Breast epithelium (tissue), 4 donors: Measurements from ENCODE around the gene OR1G1. TPM values are rescaled to one million over a fixed set of nuclear protein-coding genes. Genes with fewer than 3 reads are reported as not detected.
"Not testable (repeated sequence)": the region's sequence is repeated elsewhere in the genome, so short reads cannot be mapped to it uniquely, and the experiment has no call there.

Source experiments
- DNase-seq, 2 donors: peaks; one replicate each; pipeline ENCODE4 v3.0.0-alpha.2; 2019; ENCODE audit warnings: low spot score in 2 of 2
- H3K27ac ChIP-seq, 2 donors: fragments of 200-600 bp; sonication (generic) in 1 of 2; one replicate each; pipeline ENCODE4 v1.5.1; 2016 to 2019; ENCODE audit warnings: mild to moderate bottlenecking in 1 of 2
- H3K27me3 ChIP-seq, 2 donors: fragments of 200-600 bp; sonication (generic) in 1 of 2; one replicate each; pipeline versions ENCODE4 v1.5.1 to v1.6.0; 2017 to 2019; ENCODE audit warnings: control low read depth in 1 of 2, mild to moderate bottlenecking in 1 of 2
- H3K36me3 ChIP-seq: fragments of 200-600 bp; one replicate; pipeline ENCODE4 v1.5.1; 2019
- H3K4me1 ChIP-seq, 2 donors: fragments of 200-600 bp; sonication (generic); one replicate each; pipeline ENCODE4 v1.5.1; 2016 to 2019; ENCODE audit warnings: control low read depth in 1 of 2
- H3K4me3 ChIP-seq, 3 donors: fragments of 200-600 bp; sonication (generic); 1 replicate in 2 of 3; 2 replicates in 1 of 3; pipeline ENCODE4 v1.5.1; 2016 to 2019; ENCODE audit warnings: mild to moderate bottlenecking in 3 of 3, moderate library complexity in 2 of 3
- H3K9me3 ChIP-seq, 2 donors: fragments of 200-600 bp; sonication (generic) in 1 of 2; one replicate each; pipeline ENCODE4 v1.5.1; 2016 to 2019; ENCODE audit warnings: control low read depth in 1 of 2
- POLR2A ChIP-seq: fragments of 450-650 bp; IDR thresholded peaks from one replicate; pipeline ENCODE4 v1.6.1; 2016; ENCODE audit warnings: antibody characterized with exemption, mild to moderate bottlenecking, moderate library complexity
- POLR2AphosphoS5 ChIP-seq, 3 donors: sonication (generic); formaldehyde crosslinking; IDR thresholded peaks; one replicate each; pipeline ENCODE4 v1.6.1; 2017; ENCODE audit warnings: antibody characterized with exemption in 3 of 3
- intact Hi-C: fragments of 100-400 bp; cut with DNase I; formaldehyde crosslinking; loops from one replicate; pipeline ENCODE4 v1.15.1; 2023; ENCODE audit warnings: low total_unique reads
- total RNA-seq, 3 donors: library from RNA; depleted of rRNA; stranded (reverse); fragments of >200 nt; gene quantifications; one replicate each; pipeline ENCODE4 v1.1.0, GENCODE V29; 2016
- TF ChIP-seq, protein P1 (sequence below), 3 donors: fragments of 450-650 bp; IDR thresholded peaks; one replicate each; pipeline ENCODE4 v1.5.1; 2016 to 2017; ENCODE audit warnings: antibody characterized with exemption in 3 of 3, mild to moderate bottlenecking in 3 of 3, moderate library complexity in 3 of 3

OR1G1 gene
- total RNA-seq: not detected

DNA sequence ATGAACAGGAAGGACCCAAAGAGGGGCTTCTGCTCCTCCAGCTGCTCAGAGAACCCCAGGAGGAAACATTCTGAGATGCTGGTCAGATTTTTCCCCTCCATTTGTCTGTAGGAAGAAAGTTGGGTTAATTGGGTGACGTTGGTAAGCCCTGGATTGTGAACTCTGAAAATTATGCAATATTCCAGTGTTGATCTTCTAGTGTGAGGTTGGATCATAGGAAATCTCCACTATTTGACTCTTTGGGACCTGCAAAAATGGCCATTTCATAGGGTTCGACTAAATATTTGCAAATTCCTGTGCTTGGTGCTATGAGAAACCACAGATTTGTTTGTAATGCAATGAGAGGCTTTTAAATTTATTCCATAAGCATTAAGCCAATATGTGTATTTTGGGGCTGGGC lies at the start of gene OR1G1:
Gene OR1G1, minus strand, starts transcription at position 101 of the 400 bp plus-strand sequence. Its CDS starts 0 bp downstream, at position 101.
- DNase-seq: no peak
- H3K4me1 ChIP-seq: no peaks in the 10 kb centered on the region
- intact Hi-C loops: no loop called here
- TF ChIP-seq, protein P1, sequence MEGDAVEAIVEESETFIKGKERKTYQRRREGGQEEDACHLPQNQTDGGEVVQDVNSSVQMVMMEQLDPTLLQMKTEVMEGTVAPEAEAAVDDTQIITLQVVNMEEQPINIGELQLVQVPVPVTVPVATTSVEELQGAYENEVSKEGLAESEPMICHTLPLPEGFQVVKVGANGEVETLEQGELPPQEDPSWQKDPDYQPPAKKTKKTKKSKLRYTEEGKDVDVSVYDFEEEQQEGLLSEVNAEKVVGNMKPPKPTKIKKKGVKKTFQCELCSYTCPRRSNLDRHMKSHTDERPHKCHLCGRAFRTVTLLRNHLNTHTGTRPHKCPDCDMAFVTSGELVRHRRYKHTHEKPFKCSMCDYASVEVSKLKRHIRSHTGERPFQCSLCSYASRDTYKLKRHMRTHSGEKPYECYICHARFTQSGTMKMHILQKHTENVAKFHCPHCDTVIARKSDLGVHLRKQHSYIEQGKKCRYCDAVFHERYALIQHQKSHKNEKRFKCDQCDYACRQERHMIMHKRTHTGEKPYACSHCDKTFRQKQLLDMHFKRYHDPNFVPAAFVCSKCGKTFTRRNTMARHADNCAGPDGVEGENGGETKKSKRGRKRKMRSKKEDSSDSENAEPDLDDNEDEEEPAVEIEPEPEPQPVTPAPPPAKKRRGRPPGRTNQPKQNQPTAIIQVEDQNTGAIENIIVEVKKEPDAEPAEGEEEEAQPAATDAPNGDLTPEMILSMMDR (IDR thresholded peaks at IDR 0.05): no peak
- TF ChIP-seq POLR2AphosphoS5 (IDR thresholded peaks at IDR 0.05) (no peak), POLR2A (no peak)
- H3K4me3 ChIP-seq: no peak within 1 kb of the TSS
- no peak within 1 kb of the TSS for H3K27ac ChIP-seq
- H3K27me3 ChIP-seq: peaks cover 0 to 12% of the 10 kb centered on the region in 2 donors
- H3K9me3 ChIP-seq: no peaks in the 10 kb centered on the region
- H3K36me3 ChIP-seq: no peaks in the 10 kb centered on the region

DNA sequence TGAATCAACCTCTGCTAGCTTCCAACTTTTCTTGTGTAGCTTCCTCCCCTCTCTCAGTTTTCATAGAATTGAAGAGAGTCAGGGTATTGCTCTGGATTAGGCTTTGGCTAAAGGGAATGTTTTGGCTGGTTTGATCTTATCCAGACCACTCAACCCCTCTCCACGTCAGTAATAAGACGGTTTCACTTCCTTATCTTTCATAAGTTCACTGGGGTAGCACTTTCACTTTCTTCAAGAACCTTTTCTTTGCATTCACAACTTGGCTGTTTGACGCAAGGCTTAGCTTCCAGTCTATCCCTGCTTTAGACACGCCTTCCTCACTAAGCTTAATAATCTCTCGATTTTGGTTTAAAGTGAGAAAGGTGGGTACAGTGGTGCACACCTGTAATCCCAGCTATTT lies 40.2 kb upstream of the OR1G1 start:
- intact Hi-C loops: no loop called here
- no peak for TF ChIP-seq POLR2AphosphoS5 (IDR thresholded peaks at IDR 0.05)
- TF ChIP-seq, protein P1 (IDR thresholded peaks at IDR 0.05): no peak
- no peaks in the 10 kb centered on the region for H3K27me3 ChIP-seq
- no peaks in the 10 kb centered on the region for H3K36me3 ChIP-seq
- H3K4me1 ChIP-seq: no peaks in the 10 kb centered on the region
- peaks cover 14 to 21% of the 10 kb centered on the region in 2 donors for H3K9me3 ChIP-seq
- no peak overlapping the region for H3K27ac ChIP-seq
- no peak for DNase-seq
- no peak overlapping the region for H3K4me3 ChIP-seq

DNA sequence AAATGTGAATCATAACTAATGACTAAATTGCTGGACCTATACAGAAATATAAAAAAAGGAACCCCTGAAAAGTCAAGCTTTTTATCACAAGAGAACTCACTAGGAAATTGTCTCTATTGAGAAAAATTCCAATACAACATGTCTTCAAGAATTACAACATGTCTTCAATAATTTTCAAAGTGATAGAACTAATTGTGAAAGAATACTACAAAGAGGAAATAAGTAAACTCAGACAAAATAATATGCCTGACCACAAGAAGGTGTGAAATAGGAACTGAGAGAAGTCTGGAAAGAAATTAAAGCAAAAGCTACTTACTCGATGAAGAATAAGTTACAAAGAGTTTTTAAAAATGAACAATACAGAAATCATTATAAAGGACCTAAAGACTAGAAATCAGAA lies 29.9 kb upstream of the OR1G1 start:
- H3K27ac ChIP-seq: no peak overlapping the region
- H3K9me3 ChIP-seq: peaks cover 0 to 10% of the 10 kb centered on the region in 2 donors
- peaks cover 0 to 9% of the 10 kb centered on the region in 2 donors for H3K27me3 ChIP-seq
- no peak for TF ChIP-seq POLR2AphosphoS5 (IDR thresholded peaks at IDR 0.05)
- TF ChIP-seq, protein P1 (IDR thresholded peaks at IDR 0.05): no peak
- no peak for TF ChIP-seq POLR2A
- intact Hi-C loops: no loop called here
- H3K4me3 ChIP-seq: no peak overlapping the region
- no peak for DNase-seq
- H3K4me1 ChIP-seq: no peaks in the 10 kb centered on the region
- no peaks in the 10 kb centered on the region for H3K36me3 ChIP-seq

DNA sequence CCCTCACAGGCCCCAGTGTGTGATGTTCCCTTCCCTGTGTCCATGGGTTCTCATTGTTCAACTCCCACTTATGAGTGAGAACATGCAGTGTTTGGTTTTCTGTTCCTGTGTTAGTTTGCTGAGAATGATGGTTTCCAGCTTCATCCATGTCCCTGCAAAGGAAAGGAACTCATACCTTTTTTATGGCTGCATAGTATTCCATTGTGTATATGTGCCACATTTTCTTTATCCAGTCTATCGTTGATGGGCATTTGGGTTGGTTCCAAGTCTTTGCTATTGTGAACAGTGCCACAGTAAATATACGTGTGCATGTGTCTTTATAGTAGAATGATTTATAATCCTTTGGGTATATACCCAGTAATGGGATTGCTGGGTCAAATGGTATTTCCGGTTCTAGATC lies 10.1 kb upstream of the OR1G1 start:
- H3K4me3 ChIP-seq, H3K27ac ChIP-seq, intact Hi-C loops, H3K4me1 ChIP-seq, H3K27me3 ChIP-seq, H3K9me3 ChIP-seq, DNase-seq, H3K36me3 ChIP-seq: not testable (repeated sequence)

DNA sequence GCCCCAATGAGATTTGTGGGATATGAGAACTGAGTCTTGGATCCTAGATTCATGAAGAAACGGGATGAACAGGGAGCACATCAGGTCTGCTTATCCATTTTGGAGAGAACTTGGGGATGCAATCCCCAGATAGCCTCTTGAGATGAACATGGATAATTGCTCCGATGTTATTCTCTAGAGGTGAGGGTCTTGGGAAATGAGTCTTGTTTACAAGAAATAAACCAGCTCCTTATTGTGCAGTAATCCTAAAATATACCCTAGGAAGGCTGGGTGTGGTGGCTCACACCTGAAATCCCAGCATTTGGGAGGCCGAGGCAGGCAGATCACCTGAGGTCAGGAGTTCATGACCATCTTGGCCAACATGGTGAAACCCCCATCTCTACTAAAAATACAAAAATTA lies 23.0 kb downstream of the OR1G1 start, which contains the start of gene OR1D2:
Gene OR1D2, minus strand, starts transcription at position 101 of the 400 bp plus-strand sequence. CDS start 11,426 bp downstream, outside the sequence.
- intact Hi-C loops: no loop called here

More for the DNA sequence above, 23.0 kb downstream of the OR1G1 start, which contains the start of gene OR1D2:
- peaks cover 4 to 26% of the 10 kb centered on the region in 2 donors for H3K9me3 ChIP-seq
- TF ChIP-seq POLR2AphosphoS5 (IDR thresholded peaks at IDR 0.05): no peak
- no peak for TF ChIP-seq POLR2A
- TF ChIP-seq, protein P1 (IDR thresholded peaks at IDR 0.05): no peak
- no peak within 1 kb of the TSS for H3K4me3 ChIP-seq
- no peak within 1 kb of the TSS for H3K27ac ChIP-seq
- no peaks in the 10 kb centered on the region for H3K4me1 ChIP-seq
- H3K36me3 ChIP-seq: no peaks in the 10 kb centered on the region
- H3K27me3 ChIP-seq: no peaks in the 10 kb centered on the region
- no peak for DNase-seq

Other genes with a start within 250 kb of the OR1G1 start
- gene OR1D5, start 63.9 kb downstream of the OR1G1 start, total RNA-seq: not detected
- not detected for gene OR1D2, start 23.1 kb downstream of the OR1G1 start, total RNA-seq
- gene OR1A2, start 70.0 kb upstream of the OR1G1 start, total RNA-seq: not detected
- not detected for gene OR1A1, start 80.1 kb upstream of the OR1G1 start, total RNA-seq
- not detected for gene OR3A1, start 170.8 kb upstream of the OR1G1 start, total RNA-seq